OCI-LY3 (cell line): ENCODE measurements around the gene DNAJB11.

ENCODE experiments used
- H2AFZ ChIP-seq: fragments of 200-600, 300-600 bp; shearing (Covaris generic); 2 replicates; pipeline ENCODE4 v1.6.0; 2014; ENCODE audit warnings: antibody characterized with exemption, low read depth, low read length
- H3K27ac ChIP-seq: fragments of 200-600, 300-600 bp; sonication (generic); 2 replicates; pipeline ENCODE4 v1.5.1; 2014; ENCODE audit warnings: mild to moderate bottlenecking, low read length, moderate library complexity, mixed read lengths
- H3K27me3 ChIP-seq: fragments of 200-600, 300-600 bp; sonication (generic); 2 replicates; pipeline ENCODE4 v1.6.1; 2014; ENCODE audit warnings: low read depth, low read length, mixed read lengths
- H3K36me3 ChIP-seq: fragments of 200-600, 300-600 bp; sonication (generic); replicated peaks from 2 replicates; pipeline ENCODE3; 2014; ENCODE audit warnings: low read depth, low read length, mixed read lengths
- H3K4me1 ChIP-seq: fragments of 300-600, 200-600 bp; sonication (generic); 2 replicates; pipeline ENCODE4 v1.6.1; 2014; ENCODE audit warnings: low read length, mixed read lengths
- H3K4me2 ChIP-seq: fragments of 200-600, 300-600 bp; sonication (generic); 2 replicates; pipeline ENCODE4 v1.6.1; 2014; ENCODE audit warnings: low read length, mixed read lengths
- H3K4me3 ChIP-seq: fragments of 300-600, 200-600 bp; sonication (generic); 2 replicates; pipeline ENCODE4 v1.5.1; 2014; ENCODE audit warnings: antibody characterized with exemption, mild to moderate bottlenecking, low read length, moderate library complexity
- H3K79me2 ChIP-seq: fragments of 300-600, 200-600 bp; shearing (Covaris generic); 2 replicates; pipeline ENCODE4 v1.6.1; 2014; ENCODE audit warnings: mild to moderate bottlenecking, low read length, mixed read lengths
- H3K9ac ChIP-seq: fragments of 300-600, 200-600 bp; shearing (Covaris generic); 2 replicates; pipeline ENCODE4 v1.6.0; 2014; ENCODE audit warnings: mild to moderate bottlenecking, low read length, moderate library complexity
- H3K9me3 ChIP-seq: fragments of 200-600, 300-600 bp; shearing (Covaris generic); 2 replicates; pipeline ENCODE4 v1.6.1; 2014; ENCODE audit warnings: low read length, mixed read lengths; ENCODE audit not compliant: insufficient read depth
- H4K20me1 ChIP-seq: fragments of 200-600, 300-600 bp; sonication (generic); 2 replicates; pipeline ENCODE4 v1.6.1; 2016; ENCODE audit warnings: low read length, mixed read lengths; ENCODE audit not compliant: insufficient read depth
- CTCF ChIP-seq: fragments of 200-600, 300-600 bp; sonication (generic); IDR thresholded peaks from 2 replicates; pipeline ENCODE4 v1.5.1; 2014; ENCODE audit warnings: antibody characterized with exemption, low read length, low read depth
- EZH2phosphoT487 ChIP-seq: fragments of 200-600 bp; shearing (Covaris generic); IDR thresholded peaks from 2 replicates; pipeline ENCODE4 v1.6.1; 2018; ENCODE audit warnings: antibody characterized with exemption, mixed run types, low read depth

The DNAJB11 gene

GRCh38 chr3:186605078-186605477 lies 34.6 kb downstream of the DNAJB11 start:
- Histone ChIP-seq H3K27ac (no peak overlapping the region), H3K4me1 (no peaks in the 10 kb centered on the region), H3K79me2 (no peaks in the 10 kb centered on the region), H3K9ac (no peak overlapping the region), H3K9me3 (no peaks in the 10 kb centered on the region), H4K20me1 (no peaks in the 10 kb centered on the region), H3K4me3 (no peak overlapping the region), H2AFZ (no peak overlapping the region), H3K36me3 (no peaks in the 10 kb centered on the region), H3K27me3 (no peaks in the 10 kb centered on the region), H3K4me2 (no peak overlapping the region)
- TF ChIP-seq EZH2phosphoT487 (no peak), CTCF (no peak)

- no peak overlapping the region for H3K9ac ChIP-seq
- H3K27me3 ChIP-seq, result no peaks in the 10 kb centered on the region
- no peak overlapping the region for H3K27ac ChIP-seq
- no peaks in the 10 kb centered on the region for H3K9me3 ChIP-seq
- H4K20me1 ChIP-seq, result no peaks in the 10 kb centered on the region
- no peaks in the 10 kb centered on the region for H3K4me1 ChIP-seq
- H3K79me2 ChIP-seq, result no peaks in the 10 kb centered on the region
- no peak overlapping the region for H3K4me2 ChIP-seq
- TF ChIP-seq EZH2phosphoT487 (no peak), CTCF (no peak)
- no peak overlapping the region for H3K4me3 ChIP-seq
- no peaks in the 10 kb centered on the region for H3K36me3 ChIP-seq
- H2AFZ ChIP-seq, result no peak overlapping the region
Measured at GRCh38 chr3:186605561-186606545, 35.3 kb downstream of the DNAJB11 start.

- H3K9me3 ChIP-seq, result no peaks in the 10 kb centered on the region
- no peak overlapping the region for H3K27ac ChIP-seq
- H3K9ac ChIP-seq, result no peak overlapping the region
- no peaks in the 10 kb centered on the region for H4K20me1 ChIP-seq
- no peak overlapping the region for H2AFZ ChIP-seq
- H3K4me2 ChIP-seq, result no peak overlapping the region
- H3K36me3 ChIP-seq, result no peaks in the 10 kb centered on the region
- no peaks in the 10 kb centered on the region for H3K4me1 ChIP-seq
- H3K79me2 ChIP-seq, result no peaks in the 10 kb centered on the region
- H3K27me3 ChIP-seq, result peaks cover 13% of the 10 kb centered on the region
- H3K4me3 ChIP-seq, result no peak overlapping the region
- no peak for TF ChIP-seq CTCF
- TF ChIP-seq EZH2phosphoT487, result no peak
Measured at GRCh38 chr3:186608624-186609215, 38.2 kb downstream of the DNAJB11 start.

- no peak overlapping the region for H3K4me2 ChIP-seq
- no peak overlapping the region for H3K4me3 ChIP-seq
- H3K4me1 ChIP-seq, result peaks cover 4% of the 10 kb centered on the region; the same call in 1 of the 2 replicates
- no peaks in the 10 kb centered on the region for H4K20me1 ChIP-seq
- no peak overlapping the region for H3K27ac ChIP-seq
- H2AFZ ChIP-seq, result peak overlapping the region; percentile 58
- H3K79me2 ChIP-seq, result no peaks in the 10 kb centered on the region
- no peaks in the 10 kb centered on the region for H3K36me3 ChIP-seq
- H3K9ac ChIP-seq, result no peak overlapping the region
- peaks cover 19% of the 10 kb centered on the region for H3K27me3 ChIP-seq
- TF ChIP-seq CTCF, result peak; percentile 40
- TF ChIP-seq EZH2phosphoT487, result no peak
- H3K9me3 ChIP-seq, result no peaks in the 10 kb centered on the region
Measured at GRCh38 chr3:186609247-186609868, 38.8 kb downstream of the DNAJB11 start.
